ENCODE data around the gene FALEC. TPM values are rescaled to one million over a fixed set of nuclear protein-coding genes. Genes with fewer than 3 reads are reported as not detected.

The FALEC gene
- total RNA-seq, 1 donor from 2014 or later = 1.9 TPM

DNA sequence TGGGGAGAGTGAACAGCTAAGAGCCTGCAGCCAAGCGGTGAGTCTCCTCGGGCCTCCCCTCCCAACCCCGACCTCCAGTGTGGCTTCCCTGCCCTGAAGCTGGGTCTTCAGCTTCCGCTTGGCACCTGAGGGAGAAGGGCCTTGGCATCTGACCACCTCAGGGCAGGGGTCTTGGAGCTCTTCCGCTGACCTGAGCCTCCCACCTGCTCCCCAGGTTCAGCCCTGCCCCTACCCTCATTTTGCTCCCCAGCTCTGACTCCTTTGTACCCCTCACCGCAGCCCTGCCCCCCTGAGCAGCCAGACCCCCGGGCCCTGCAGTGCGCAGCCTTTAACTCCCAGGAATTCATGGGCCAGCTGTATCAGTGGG is 38.5 kb downstream of the FALEC start:
- H3K9me3 Mint-ChIP-seq = no peaks in the 10 kb centered on the region
- H3K27ac Mint-ChIP-seq = no peak overlapping the region
- H3K27me3 Mint-ChIP-seq (ENCODE audit: low read depth) = peaks cover 3% of the 10 kb centered on the region
- H3K4me3 Mint-ChIP-seq = no peak overlapping the region
- H3K36me3 Mint-ChIP-seq = peaks cover 2% of the 10 kb centered on the region
- peaks cover 31% of the 10 kb centered on the region for H3K4me1 Mint-ChIP-seq
- no peak for DNase-seq (ENCODE audit: low spot score in 2 of 2, unreplicated experiment in 2 of 2)
- no peak for TF ChIP-seq CTCF (IDR thresholded peaks at IDR 0.05; ENCODE audit: unreplicated experiment)

DNA sequence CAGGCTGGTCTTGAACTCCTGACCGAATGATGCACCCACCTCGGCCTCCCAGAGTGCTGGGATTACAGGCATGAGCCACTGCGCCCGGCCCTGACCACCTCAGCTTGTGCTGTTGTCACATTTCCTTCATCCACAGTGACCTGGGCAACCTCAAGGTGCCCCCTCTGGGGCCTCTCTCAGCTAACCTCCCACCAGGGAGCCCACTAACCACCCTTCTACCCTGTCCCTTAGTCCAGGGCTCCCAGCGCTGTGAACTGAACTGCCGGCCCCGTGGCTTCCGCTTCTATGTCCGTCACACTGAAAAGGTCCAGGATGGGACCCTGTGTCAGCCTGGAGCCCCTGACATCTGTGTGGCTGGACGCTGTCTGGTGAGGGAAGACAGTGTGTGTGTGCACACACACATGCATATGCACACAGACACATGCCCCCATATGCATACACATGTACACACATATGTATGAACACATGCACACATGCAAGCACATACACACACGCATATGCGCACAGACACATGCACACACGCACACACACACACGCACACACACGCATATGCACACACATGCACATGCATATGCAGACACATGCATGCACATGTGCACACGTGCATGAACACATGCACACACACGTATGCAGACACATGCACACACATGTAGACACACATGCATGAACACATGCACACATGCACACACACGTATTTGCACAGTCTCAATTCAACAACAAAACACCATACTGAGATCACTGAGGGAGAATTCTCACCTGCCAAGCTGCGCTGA is 39.8 kb downstream of the FALEC start:
- no peak overlapping the region for H3K27ac Mint-ChIP-seq
- peaks cover 2% of the 10 kb centered on the region for H3K36me3 Mint-ChIP-seq
- no peak for TF ChIP-seq CTCF (IDR thresholded peaks at IDR 0.05; ENCODE audit: unreplicated experiment)
- peaks cover 29% of the 10 kb centered on the region for H3K4me1 Mint-ChIP-seq
- H3K4me3 Mint-ChIP-seq = no peak overlapping the region
- no peaks in the 10 kb centered on the region for H3K9me3 Mint-ChIP-seq
- H3K27me3 Mint-ChIP-seq (ENCODE audit: low read depth) = no peaks in the 10 kb centered on the region
- no peak for DNase-seq (ENCODE audit: low spot score in 2 of 2, unreplicated experiment in 2 of 2)

GRCh38 chr1:150555971-150556865 is 40.7 kb downstream of the FALEC start:
- Mint-ChIP-seq H3K4me1 (peaks cover 31% of the 10 kb centered on the region), H3K27ac (no peak overlapping the region), H3K9me3 (no peaks in the 10 kb centered on the region), H3K36me3 (peaks cover 2% of the 10 kb centered on the region), H3K27me3 (ENCODE audit: low read depth) (no peaks in the 10 kb centered on the region), H3K4me3 (no peak overlapping the region)
- no peak for TF ChIP-seq CTCF (IDR thresholded peaks at IDR 0.05; ENCODE audit: unreplicated experiment)
- DNase-seq (ENCODE audit: low spot score in 2 of 2, unreplicated experiment in 2 of 2) = no peak

DNA sequence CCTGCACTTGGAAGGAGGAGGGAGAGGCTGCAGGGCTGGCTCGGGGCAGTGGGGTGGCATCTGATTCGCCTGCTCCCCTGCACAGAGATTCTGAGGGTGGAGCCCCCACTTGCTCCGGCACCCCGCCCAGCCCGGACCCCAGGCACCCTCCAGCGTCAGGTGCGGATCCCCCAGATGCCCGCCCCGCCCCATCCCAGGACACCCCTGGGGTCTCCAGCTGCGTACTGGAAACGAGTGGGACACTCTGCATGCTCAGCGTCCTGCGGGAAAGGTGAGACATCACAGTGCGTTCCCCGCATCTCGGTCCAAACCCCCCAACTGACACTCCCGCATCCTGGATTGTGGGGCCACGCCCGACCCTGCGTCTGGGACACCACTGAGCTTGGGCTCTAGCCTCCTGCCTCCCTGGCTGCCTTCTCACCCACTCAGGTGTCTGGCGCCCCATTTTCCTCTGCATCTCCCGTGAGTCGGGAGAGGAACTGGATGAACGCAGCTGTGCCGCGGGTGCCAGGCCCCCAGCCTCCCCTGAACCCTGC is 41.6 kb downstream of the FALEC start:
- no peaks in the 10 kb centered on the region for H3K27me3 Mint-ChIP-seq (ENCODE audit: low read depth)
- peaks cover 2% of the 10 kb centered on the region for H3K36me3 Mint-ChIP-seq
- DNase-seq (ENCODE audit: low spot score in 2 of 2, unreplicated experiment in 2 of 2) = no peak
- H3K4me1 Mint-ChIP-seq = peaks cover 28% of the 10 kb centered on the region
- H3K27ac Mint-ChIP-seq = no peak overlapping the region
- no peak for TF ChIP-seq CTCF (IDR thresholded peaks at IDR 0.05; ENCODE audit: unreplicated experiment)
- H3K4me3 Mint-ChIP-seq = no peak overlapping the region
- H3K9me3 Mint-ChIP-seq = no peaks in the 10 kb centered on the region

GRCh38 chr1:150557813-150558212 is 42.3 kb downstream of the FALEC start:
- H3K9me3 Mint-ChIP-seq = no peaks in the 10 kb centered on the region
- TF ChIP-seq CTCF (IDR thresholded peaks at IDR 0.05; ENCODE audit: unreplicated experiment) = no peak
- H3K27ac Mint-ChIP-seq = no peak overlapping the region
- no peaks in the 10 kb centered on the region for H3K27me3 Mint-ChIP-seq (ENCODE audit: low read depth)
- peaks cover 2% of the 10 kb centered on the region for H3K36me3 Mint-ChIP-seq
- H3K4me3 Mint-ChIP-seq = no peak overlapping the region
- DNase-seq (ENCODE audit: low spot score in 2 of 2, unreplicated experiment in 2 of 2) = no peak
- H3K4me1 Mint-ChIP-seq = peaks cover 28% of the 10 kb centered on the region
